HG03354 (cell line): ENCODE data around the gene BPNT1.
A peak's percentile ranks its signal among the peaks of the same experiment; 100 is the strongest.

Experiments used
- ATAC-seq: cut with Tn5 transposase; IDR thresholded peaks from one replicate; pipeline ENCODE4 v1.9.1; 2021; ENCODE audit warnings: mild to moderate bottlenecking; ENCODE audit not compliant: unreplicated experiment, poor library complexity, severe bottlenecking

BPNT1 gene

DNA sequence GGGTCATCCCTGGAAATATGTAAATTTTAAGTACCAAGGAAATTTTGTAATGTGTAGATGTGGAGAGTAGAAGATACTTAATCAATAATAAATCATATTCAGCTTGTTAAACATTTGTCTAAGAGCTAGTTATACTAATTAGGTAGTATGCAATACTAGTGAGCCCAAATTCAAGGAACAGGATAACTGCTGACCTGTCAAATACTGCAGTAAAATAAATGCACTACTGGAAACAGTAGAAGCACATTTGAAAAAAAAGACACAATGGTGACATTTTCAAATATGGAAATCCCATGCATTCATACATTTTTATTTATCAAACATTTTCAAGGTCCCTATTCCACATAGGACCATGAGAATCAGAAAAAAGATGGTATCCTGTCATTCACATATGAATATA lies 70.5 kb downstream of the BPNT1 start:
- ATAC-seq, result no peak

DNA sequence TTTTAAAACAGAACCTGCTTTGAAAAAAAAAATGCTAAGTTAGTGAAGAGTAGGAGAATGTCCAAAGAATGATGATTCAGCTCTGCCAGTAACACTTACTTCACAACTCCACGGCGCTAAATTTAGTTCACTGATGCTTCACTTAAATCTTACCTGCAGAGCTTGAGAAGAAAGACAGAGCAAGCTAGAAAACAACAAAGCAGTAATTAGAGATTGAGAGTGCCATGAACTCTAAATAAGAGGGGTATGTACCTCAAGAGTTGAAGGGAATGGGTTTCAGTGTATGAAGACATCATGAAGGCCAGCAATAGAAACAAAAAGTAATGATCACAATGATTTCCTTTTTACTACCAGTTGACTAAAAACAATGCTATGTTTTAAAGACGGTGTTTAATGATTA lies 76.1 kb downstream of the BPNT1 start:
- ATAC-seq, result peak; percentile 88

DNA sequence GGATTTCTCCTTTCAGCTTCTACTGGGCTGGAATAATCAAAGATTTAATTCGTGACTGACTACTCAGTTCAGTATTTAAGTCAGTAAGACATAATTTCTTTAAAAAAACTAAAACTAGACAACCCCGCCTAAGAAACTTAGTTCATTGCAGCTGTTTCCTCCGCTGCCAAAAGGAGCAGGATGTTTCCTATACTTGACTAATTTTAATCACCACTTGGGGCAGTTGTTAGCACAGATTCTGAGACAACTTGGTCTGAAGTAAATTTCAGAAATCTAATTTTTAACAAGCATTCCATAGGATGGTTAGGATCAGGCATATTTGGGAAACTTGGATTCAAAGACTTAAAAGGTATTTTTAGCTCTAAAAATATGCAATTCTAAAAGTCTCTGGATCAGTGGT lies 77.3 kb downstream of the BPNT1 start:
- no peak for ATAC-seq

DNA sequence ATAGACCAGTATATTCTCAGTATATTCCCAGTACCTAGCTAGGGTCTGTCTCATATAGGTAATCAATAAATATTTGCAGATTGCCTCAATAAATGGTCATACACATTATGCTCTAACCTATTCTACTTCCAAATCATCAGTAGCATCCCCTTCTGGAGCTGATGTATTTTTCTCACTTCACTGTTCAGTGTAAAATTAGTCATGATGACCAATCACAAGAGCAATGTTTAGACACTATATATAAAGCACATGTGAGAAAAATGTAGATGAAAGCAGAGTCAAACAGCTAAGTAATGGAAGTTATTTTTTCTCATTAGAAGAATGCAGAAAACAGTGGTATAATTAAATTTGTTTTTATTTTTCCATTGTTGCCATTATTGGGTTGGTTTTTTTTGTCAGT lies 78.0 kb downstream of the BPNT1 start:
- no peak for ATAC-seq
